Caco-2 (cell line): ENCODE results near the gene PTDSS2. TPM values are rescaled to one million over a fixed set of nuclear protein-coding genes. Genes with fewer than 3 reads are reported as not detected.

Source experiments
- BruUV-seq: library from RNA; stranded (reverse); fragments of 400-500 nt; replicated peaks from 2 replicates; lab custom pipeline; 2021; lab: Mats Ljungman, UMichigan
- CTCF ChIA-PET: fragments of 300-600 bp; sonication (Branson Sonifier 250); formaldehyde crosslinking; loops from one replicate; lab custom pipeline; 2022; ENCODE audit warnings: antibody characterized with exemption; lab: Charles Lee
- POLR2A ChIA-PET: fragments of 300-600 bp; sonication (Branson Sonifier 250); formaldehyde crosslinking; loops from one replicate; lab custom pipeline; 2022; ENCODE audit warnings: antibody characterized with exemption; lab: Charles Lee
- DNase-seq, 2 experiments: peaks; one replicate each; pipeline versions ENCODE4 v3.0.0 to v3.0.0-alpha.2; 2020 to 2022
- H3K27me3 ChIP-seq: replicated peaks from 2 replicates; pipeline ENCODE4 v1.6.0; 2011; ENCODE audit warnings: low read length; ENCODE audit not compliant: control insufficient read depth, insufficient read depth
- H3K36me3 ChIP-seq: 2 replicates; pipeline ENCODE4 v1.5.1; 2011; ENCODE audit warnings: low read length; ENCODE audit not compliant: control insufficient read depth, insufficient read depth
- H3K4me1 ChIP-seq: fragments of 250-450 bp; sonication (Bioruptor Pico); 2 replicates; pipeline ENCODE4 v1.5.1; 2020; ENCODE audit warnings: mild to moderate bottlenecking
- H3K4me3 ChIP-seq: 2 replicates; pipeline ENCODE4 v1.5.1; 2011; ENCODE audit warnings: low read depth, mild to moderate bottlenecking, control low read depth, low read length
- H3K9me3 ChIP-seq: fragments of 250-450 bp; sonication (Bioruptor Pico); 2 replicates; pipeline ENCODE4 v1.5.1; 2020; ENCODE audit warnings: mild to moderate bottlenecking, moderate library complexity
- H3K27ac Mint-ChIP-seq: one replicate; pipeline ENCODE4 v1.8.0; 2022; ENCODE audit warnings: mixed read lengths; ENCODE audit not compliant: unreplicated experiment
- H3K27me3 Mint-ChIP-seq: one replicate; pipeline ENCODE4 v1.8.0; 2022; ENCODE audit warnings: mixed read lengths; ENCODE audit not compliant: insufficient read depth, unreplicated experiment
- H3K36me3 Mint-ChIP-seq: one replicate; pipeline ENCODE4 v1.8.0; 2022; ENCODE audit warnings: mild to moderate bottlenecking, mixed read lengths; ENCODE audit not compliant: insufficient read depth, unreplicated experiment
- H3K4me1 Mint-ChIP-seq: one replicate; pipeline ENCODE4 v1.8.0; 2022; ENCODE audit warnings: low read depth, mixed read lengths; ENCODE audit not compliant: unreplicated experiment
- H3K4me3 Mint-ChIP-seq: one replicate; pipeline ENCODE4 v1.8.0; 2022; ENCODE audit warnings: mild to moderate bottlenecking, moderate library complexity, mixed read lengths; ENCODE audit not compliant: unreplicated experiment
- H3K9me3 Mint-ChIP-seq: one replicate; pipeline ENCODE4 v1.8.0; 2022; ENCODE audit warnings: mixed read lengths; ENCODE audit not compliant: unreplicated experiment
- CTCF ChIP-seq, 2 experiments: fragments of 200-600 bp in 1 of 2; IDR thresholded peaks; 1 replicate in 1 of 2; 2 replicates in 1 of 2; pipeline versions ENCODE4 v1.5.1 to v1.8.0; 2011 to 2022; ENCODE audit warnings: antibody characterized with exemption in 1 of 2, control low read depth in 1 of 2, inconsistent platforms in 1 of 2, low read depth in 1 of 2, low read length in 1 of 2, mild to moderate bottlenecking in 1 of 2, moderate library complexity in 1 of 2; ENCODE audit not compliant: insufficient read depth in 1 of 2, severe bottlenecking in 1 of 2, unreplicated experiment in 1 of 2
- intact Hi-C: fragments of 100-400 bp; cut with micrococcal nuclease; formaldehyde crosslinking; loops from one replicate; pipeline ENCODE4 v1.10.0; 2022; ENCODE audit not compliant: unreplicated experiment
- total RNA-seq: library from RNA; stranded (reverse); gene quantifications from 2 replicates; pipeline ENCODE4 v1.2.3, GENCODE V29; 2022

PTDSS2 gene
- total RNA-seq, 1 experiment from 2014 or later, result 44.3 TPM

GRCh38 chr11:530960-531831, 81.1 kb downstream of the PTDSS2 start:
- no peaks in the 10 kb centered on the region for H3K4me1 ChIP-seq
- BruUV-seq, result no TSS peak
- H3K9me3 Mint-ChIP-seq, result no peaks in the 10 kb centered on the region
- POLR2A ChIA-PET, result no interaction called here
- no peak for TF ChIP-seq CTCF (IDR thresholded peaks at IDR 0.05; ENCODE audit: insufficient read depth in 1 of 2, low read depth in 1 of 2, low read length in 1 of 2, severe bottlenecking in 1 of 2, unreplicated experiment in 1 of 2)
- H3K4me1 Mint-ChIP-seq, result no peaks in the 10 kb centered on the region
- DNase-seq, result no peak
- no peaks in the 10 kb centered on the region for H3K9me3 ChIP-seq
- no peaks in the 10 kb centered on the region for H3K27me3 Mint-ChIP-seq
- no peak overlapping the region for H3K4me3 ChIP-seq
- H3K27me3 ChIP-seq, result no peaks in the 10 kb centered on the region
- CTCF ChIA-PET, result no interaction called here
- peaks cover 3% of the 10 kb centered on the region for H3K36me3 ChIP-seq
- H3K36me3 Mint-ChIP-seq, result peaks cover 41% of the 10 kb centered on the region
- no peak overlapping the region for H3K27ac Mint-ChIP-seq
- no peak overlapping the region for H3K4me3 Mint-ChIP-seq
- intact Hi-C loops, result no loop called here

- H3K27me3 ChIP-seq, result no peaks in the 10 kb centered on the region
- Mint-ChIP-seq H3K4me1 (no peaks in the 10 kb centered on the region), H3K36me3 (peaks cover 49% of the 10 kb centered on the region), H3K9me3 (no peaks in the 10 kb centered on the region), H3K27ac (no peak overlapping the region), H3K4me3 (no peak overlapping the region), H3K27me3 (no peaks in the 10 kb centered on the region)
- H3K4me3 ChIP-seq, result no peak overlapping the region
- intact Hi-C loops, result no loop called here
- CTCF ChIA-PET, result no interaction called here
- H3K4me1 ChIP-seq, result no peaks in the 10 kb centered on the region
- no peak for TF ChIP-seq CTCF (IDR thresholded peaks at IDR 0.05; ENCODE audit: insufficient read depth in 1 of 2, low read depth in 1 of 2, low read length in 1 of 2, severe bottlenecking in 1 of 2, unreplicated experiment in 1 of 2)
- BruUV-seq, result no TSS peak
- DNase-seq, result peak in 1 of 2 experiments; percentile 34
- H3K36me3 ChIP-seq, result peaks cover 3% of the 10 kb centered on the region
- POLR2A ChIA-PET, result no interaction called here
- H3K9me3 ChIP-seq, result no peaks in the 10 kb centered on the region
Observed at GRCh38 chr11:531919-532526, 81.9 kb downstream of the PTDSS2 start.

- no TSS peak for BruUV-seq
- Mint-ChIP-seq H3K27ac (no peak overlapping the region), H3K4me3 (no peak overlapping the region), H3K36me3 (peaks cover 55% of the 10 kb centered on the region), H3K4me1 (no peaks in the 10 kb centered on the region), H3K9me3 (no peaks in the 10 kb centered on the region), H3K27me3 (no peaks in the 10 kb centered on the region)
- Histone ChIP-seq H3K9me3 (no peaks in the 10 kb centered on the region), H3K27me3 (no peaks in the 10 kb centered on the region), H3K4me3 (no peak overlapping the region), H3K36me3 (peaks cover 3% of the 10 kb centered on the region), H3K4me1 (peaks cover 1% of the 10 kb centered on the region; the same call in 1 of the 2 replicates)
- DNase-seq, result peak in 1 of 2 experiments; percentile 38
- TF ChIP-seq CTCF (IDR thresholded peaks at IDR 0.05; ENCODE audit: insufficient read depth in 1 of 2, low read depth in 1 of 2, low read length in 1 of 2, severe bottlenecking in 1 of 2, unreplicated experiment in 1 of 2), result no peak
- ChIA-PET POLR2A (no interaction called here), CTCF (interaction anchor here (0.7 kb wide), 1 partner anchor 254 kb away, joined by 3 read pairs; no protein-coding TSS in a partner anchor)
- intact Hi-C loops, result no loop called here
Observed at GRCh38 chr11:532527-532985, 82.5 kb downstream of the PTDSS2 start.
